Body of pancreas (tissue), 4 donors: ENCODE measurements around the gene F8. TPM values are rescaled to one million over a fixed set of nuclear protein-coding genes. Genes with fewer than 3 reads are reported as not detected.

Experiments used
- ATAC-seq: fragments of 150-250 bp; one replicate; pipeline ENCODE4 v1.9.1; 2016
- DNase-seq, 4 donors: peaks; one replicate each; pipeline ENCODE4 v3.0.0-alpha.2; 2019
- H3K27ac ChIP-seq, 4 donors: fragments of 200-600 bp; sonication (generic); 1 replicate in 3 of 4; 2 replicates in 1 of 4; pipeline versions ENCODE4 v1.5.1 to v1.6.1; 2016 to 2019; ENCODE audit warnings: mild to moderate bottlenecking in 1 of 4, mixed read lengths in 1 of 4, moderate library complexity in 1 of 4
- H3K27me3 ChIP-seq, 2 donors: fragments of 200-600 bp; sonication (generic); one replicate each; pipeline ENCODE4 v1.6.0; 2016; ENCODE audit warnings: mild to moderate bottlenecking in 1 of 2
- H3K36me3 ChIP-seq, 2 donors: fragments of 200-600 bp; sonication (generic); replicated peaks in 1 of 2; 2 replicates each; pipeline ENCODE4 v1.5.1; 2016; ENCODE audit warnings: low read depth in 2 of 2; ENCODE audit not compliant: insufficient read depth in 1 of 2
- H3K4me1 ChIP-seq: fragments of 200-600 bp; sonication (generic); one replicate; pipeline ENCODE4 v1.6.0; 2016
- H3K4me3 ChIP-seq, 2 donors: fragments of 200-600 bp; sonication (generic); 1 replicate in 1 of 2; 2 replicates in 1 of 2; pipeline ENCODE4 v1.5.1; 2016 to 2019
- H3K9me3 ChIP-seq, 3 donors: fragments of 200-600 bp; sonication (generic); 1 replicate in 2 of 3; 2 replicates in 1 of 3; pipeline ENCODE4 v1.5.1; 2016
- CTCF ChIP-seq, 7 experiments: fragments of 450-650 bp in 4 of 7; fragments of 200-600 bp in 3 of 7; sonication (generic) in 3 of 7; IDR thresholded peaks; one replicate each; pipeline ENCODE4 v1.5.1; 2016 to 2019; ENCODE audit warnings: antibody characterized with exemption in 7 of 7
- POLR2A ChIP-seq, 3 donors: fragments of 450-650 bp; IDR thresholded peaks; one replicate each; pipeline ENCODE4 v1.6.1; 2016; ENCODE audit warnings: antibody characterized with exemption in 3 of 3, mild to moderate bottlenecking in 2 of 3
- WGBS, 2 donors: methylation state at CpG; one replicate each; pipeline ENCODE4 v1.1.5; 2017; 5-methylcytosine and 5-hydroxymethylcytosine counted together
- intact Hi-C: fragments of 100-400 bp; cut with DNase I; formaldehyde crosslinking; loops from one replicate; pipeline ENCODE4 v1.15.1; 2023
- total RNA-seq, 2 donors: library from RNA; depleted of rRNA; stranded (reverse); fragments of >200 nt; gene quantifications; one replicate each; pipeline ENCODE4 v1.1.0, GENCODE V29; 2016

Gene F8
- total RNA-seq, 2 donors from 2014 or later: 5.7 to 9.2 TPM

- H3K4me1 ChIP-seq: no peaks in the 10 kb centered on the region
- 79 to 81% methylated on average over 1 of the region's 1 CpG for WGBS, 2 donors
- no peak for ATAC-seq
- no peak for DNase-seq
- no peaks in the 10 kb centered on the region for H3K9me3 ChIP-seq
- no peaks in the 10 kb centered on the region for H3K36me3 ChIP-seq
- intact Hi-C loops: no loop called here
- H3K27me3 ChIP-seq: no peaks in the 10 kb centered on the region
- H3K27ac ChIP-seq: no peak overlapping the region
- TF ChIP-seq POLR2A (IDR thresholded peaks at IDR 0.05) (no peak), CTCF (IDR thresholded peaks at IDR 0.05) (no peak)
- no peak overlapping the region for H3K4me3 ChIP-seq
These were observed 186.4 kb downstream of the F8 start for GRCh38 chrX:154836163-154836562.

GRCh38 chrX:154834562-154834961, 188.0 kb downstream of the F8 start, which contains the start of gene SMIM9:
SMIM9 (minus strand) TSS chrX:154834662; CDS start chrX:154830856, 3,806 bp downstream.
- no peaks in the 10 kb centered on the region for H3K36me3 ChIP-seq
- H3K27me3 ChIP-seq: no peaks in the 10 kb centered on the region
- intact Hi-C loops: no loop called here
- no peak within 1 kb of the TSS for H3K27ac ChIP-seq
- H3K9me3 ChIP-seq: no peaks in the 10 kb centered on the region
- H3K4me3 ChIP-seq: no peak within 1 kb of the TSS
- TF ChIP-seq POLR2A (IDR thresholded peaks at IDR 0.05) (no peak), CTCF (IDR thresholded peaks at IDR 0.05) (no peak)
- H3K4me1 ChIP-seq: no peaks in the 10 kb centered on the region
- DNase-seq (no peak), ATAC-seq (no peak)
- WGBS, 2 donors: 82 to 87% methylated on average over 3 of the region's 3 CpGs

GRCh38 chrX:154833746-154834274, 188.7 kb downstream of the F8 start:
- intact Hi-C loops: no loop called here
- no peak overlapping the region for H3K27ac ChIP-seq
- ATAC-seq: no peak
- H3K27me3 ChIP-seq: no peaks in the 10 kb centered on the region
- WGBS, 2 donors: 41 to 57% methylated on average over 3 of the region's 3 CpGs
- no peak overlapping the region for H3K4me3 ChIP-seq
- no peak for TF ChIP-seq CTCF (IDR thresholded peaks at IDR 0.05)
- TF ChIP-seq POLR2A (IDR thresholded peaks at IDR 0.05): no peak
- no peaks in the 10 kb centered on the region for H3K36me3 ChIP-seq
- no peaks in the 10 kb centered on the region for H3K9me3 ChIP-seq
- no peaks in the 10 kb centered on the region for H3K4me1 ChIP-seq
- DNase-seq: no peak

GRCh38 chrX:154829926-154830442, 192.5 kb downstream of the F8 start:
- Histone ChIP-seq H3K9me3 (no peaks in the 10 kb centered on the region), H3K36me3 (no peaks in the 10 kb centered on the region), H3K4me1 (no peaks in the 10 kb centered on the region), H3K4me3 (no peak overlapping the region), H3K27me3 (no peaks in the 10 kb centered on the region), H3K27ac (no peak overlapping the region)
- ATAC-seq (no peak), DNase-seq (no peak)
- 36 to 50% methylated on average over 1 of the region's 1 CpG for WGBS, 2 donors
- intact Hi-C loops: no loop called here
- no peak for TF ChIP-seq CTCF (IDR thresholded peaks at IDR 0.05)
- no peak for TF ChIP-seq POLR2A (IDR thresholded peaks at IDR 0.05)

GRCh38 chrX:154829134-154829533, 193.4 kb downstream of the F8 start:
- H3K4me1 ChIP-seq: no peaks in the 10 kb centered on the region
- ATAC-seq: no peak

More at GRCh38 chrX:154829134-154829533, 193.4 kb downstream of the F8 start:
- no peaks in the 10 kb centered on the region for H3K27me3 ChIP-seq
- no peak overlapping the region for H3K4me3 ChIP-seq
- H3K27ac ChIP-seq: no peak overlapping the region
- intact Hi-C loops: no loop called here
- H3K36me3 ChIP-seq: no peaks in the 10 kb centered on the region
- no peak for TF ChIP-seq POLR2A (IDR thresholded peaks at IDR 0.05)
- no peak for TF ChIP-seq CTCF (IDR thresholded peaks at IDR 0.05)
- no peaks in the 10 kb centered on the region for H3K9me3 ChIP-seq
- DNase-seq: no peak
